HCT116 (cell line): Measurements from ENCODE around the gene CRIP2. TPM values are rescaled to one million over a fixed set of nuclear protein-coding genes. Genes with fewer than 3 reads are reported as not detected.

Experiments
- ATAC-seq: fragments of 200-7000 bp; cut with Tn5 transposase; 2 replicates; pipeline ENCODE4 v1.9.1; 2020; ENCODE audit warnings: mild to moderate bottlenecking, moderate library complexity
- BruUV-seq: library from RNA; stranded (reverse); fragments of 400-500 nt; replicated peaks from 2 replicates; lab custom pipeline; 2021; lab: Mats Ljungman, UMichigan
- CTCF ChIA-PET: fragments of 300-600 bp; sonication (Branson Sonifier 250); formaldehyde crosslinking; loops from one replicate; lab custom pipeline; 2021; ENCODE audit warnings: antibody characterized with exemption; lab: Charles Lee
- POLR2A ChIA-PET: fragments of 300-600, 350-600 bp; sonication (Branson Sonifier 250); formaldehyde crosslinking; loops from one replicate; lab custom pipeline; 2021; ENCODE audit warnings: antibody characterized with exemption; lab: Charles Lee
- RAD21 ChIA-PET, 2 experiments: fragments of 300-600 bp; sonication (Branson Sonifier 250); formaldehyde crosslinking; loops; one replicate each; lab custom pipeline; 2023; ENCODE audit warnings: low total read pairs in 2 of 2; ENCODE audit not compliant: uncharacterized antibody in 2 of 2, unreplicated experiment in 2 of 2, low non-redundant PET in 1 of 2; lab: Charles Lee
- DNase-seq: peaks from one replicate; pipeline ENCODE4 v3.0.0-alpha.2; 2010; ENCODE audit warnings: low read depth, low spot score
- H2AFZ ChIP-seq: fragments of 200-600 bp; shearing (Covaris generic), sonication (generic); 2 replicates; pipeline ENCODE4 v1.6.1; 2017; ENCODE audit warnings: low read depth, mixed run types, mixed read lengths, antibody characterized with exemption, low read length; ENCODE audit not compliant: poor library complexity, severe bottlenecking
- H3K27ac ChIP-seq: 2 replicates; pipeline ENCODE4 v1.5.1; 2012; ENCODE audit warnings: low read depth, low read length
- H3K27me3 ChIP-seq: fragments of 200-600 bp; sonication (generic); 2 replicates; pipeline ENCODE4 v1.6.1; 2016; ENCODE audit warnings: mixed run types, low read length, mixed read lengths; ENCODE audit not compliant: insufficient read depth
- H3K36me3 ChIP-seq, 2 experiments: fragments of 200-500 bp in 1 of 2; fragments of 200-600 bp in 1 of 2; sonication (Bioruptor generic) in 1 of 2; sonication (generic) in 1 of 2; 2 replicates each; pipeline versions ENCODE4 v1.5.1 to v1.6.1; 2014 to 2016; ENCODE audit warnings: low read length in 2 of 2, inconsistent platforms in 1 of 2, mixed read lengths in 1 of 2, mixed run types in 1 of 2; ENCODE audit not compliant: insufficient read depth in 2 of 2, control insufficient read depth in 1 of 2
- H3K4me1 ChIP-seq, 2 experiments: fragments of 200-600 bp in 1 of 2; sonication (generic) in 1 of 2; 2 replicates each; pipeline versions ENCODE4 v1.5.1 to v1.6.1; 2012 to 2017; ENCODE audit warnings: low read length in 2 of 2, inconsistent platforms in 1 of 2, mild to moderate bottlenecking in 1 of 2, mixed read lengths in 1 of 2, mixed run types in 1 of 2, moderate library complexity in 1 of 2; ENCODE audit not compliant: insufficient read depth in 2 of 2, control insufficient read depth in 1 of 2
- H3K4me2 ChIP-seq: fragments of 200-600 bp; sonication (generic); 2 replicates; pipeline ENCODE4 v1.6.1; 2017; ENCODE audit warnings: mixed run types, low read length, mixed read lengths
- H3K4me3 ChIP-seq, 2 experiments: fragments of 200-600 bp in 1 of 2; sonication (generic) in 1 of 2; replicated peaks in 1 of 2; 2 replicates each; pipeline ENCODE4 v1.5.1; 2011 to 2016; ENCODE audit warnings: low read length in 2 of 2, control low read depth in 1 of 2, low read depth in 1 of 2, mild to moderate bottlenecking in 1 of 2, mixed read lengths in 1 of 2, mixed run types in 1 of 2
- H3K79me2 ChIP-seq: fragments of 200-600 bp; sonication (generic); 2 replicates; pipeline ENCODE4 v1.6.1; 2017; ENCODE audit warnings: mild to moderate bottlenecking, mixed run types, low read length, moderate library complexity, mixed read lengths; ENCODE audit not compliant: insufficient read depth
- H3K9ac ChIP-seq: fragments of 200-600 bp; sonication (generic); 2 replicates; pipeline ENCODE4 v1.6.1; 2016; ENCODE audit warnings: low read length, mixed read lengths
- H3K9me2 ChIP-seq: fragments of 200-600 bp; sonication (generic), shearing (Covaris generic); 2 replicates; pipeline ENCODE4 v1.6.1; 2017; ENCODE audit warnings: mixed run types, mild to moderate bottlenecking, moderate library complexity; ENCODE audit not compliant: insufficient read depth
- H3K9me3 ChIP-seq, 2 experiments: fragments of 200-500 bp in 1 of 2; fragments of 200-600 bp in 1 of 2; sonication (Bioruptor generic) in 1 of 2; sonication (generic) in 1 of 2; 2 replicates each; pipeline ENCODE4 v1.6.1; 2014 to 2017; ENCODE audit warnings: low read length in 2 of 2, mixed read lengths in 2 of 2, inconsistent platforms in 1 of 2, low read depth in 1 of 2, mild to moderate bottlenecking in 1 of 2, mixed run types in 1 of 2, moderate library complexity in 1 of 2; ENCODE audit not compliant: control insufficient read depth in 1 of 2, insufficient read depth in 1 of 2
- H4K20me1 ChIP-seq: fragments of 200-600 bp; sonication (generic), shearing (Covaris generic); 2 replicates; pipeline ENCODE4 v1.6.1; 2017; ENCODE audit warnings: mixed run types, mild to moderate bottlenecking, moderate library complexity; ENCODE audit not compliant: insufficient read depth
- CTCF ChIP-seq, 3 experiments: fragments of 200-600 bp in 1 of 3; sonication (generic) in 1 of 3; IDR thresholded peaks in 2 of 3; conservative IDR thresholded peaks in 1 of 3; 2 replicates each; pipeline ENCODE4 v1.5.1; 2012 to 2017; ENCODE audit warnings: low read depth in 2 of 3, low read length in 2 of 3, antibody characterized with exemption in 1 of 3, borderline replicate concordance in 1 of 3, control low read depth in 1 of 3, mild to moderate bottlenecking in 1 of 3, mixed read lengths in 1 of 3, mixed run types in 1 of 3, moderate library complexity in 1 of 3; ENCODE audit not compliant: insufficient read depth in 1 of 3
- EGR1 ChIP-seq: IDR thresholded peaks from 2 replicates; pipeline ENCODE4 v1.6.1; 2012; ENCODE audit warnings: low read depth
- EZH2 ChIP-seq: fragments of 200-600 bp; sonication (generic); IDR thresholded peaks from 2 replicates; pipeline ENCODE4 v1.6.1; 2017; ENCODE audit warnings: antibody characterized with exemption, mixed run types
- EZH2phosphoT487 ChIP-seq: fragments of 200-600 bp; IDR thresholded peaks from 2 replicates; pipeline ENCODE4 v1.6.1; 2018; ENCODE audit warnings: antibody characterized with exemption, borderline replicate concordance
- JUND ChIP-seq: IDR thresholded peaks from 2 replicates; pipeline ENCODE4 v1.6.1; 2012
- POLR2AphosphoS5 ChIP-seq: IDR thresholded peaks from 2 replicates; pipeline ENCODE4 v1.6.1; 2011; ENCODE audit warnings: mild to moderate bottlenecking, low read depth, low read length, moderate library complexity
- RAD21 ChIP-seq: IDR thresholded peaks from 2 replicates; pipeline ENCODE4 v1.6.1; 2012; ENCODE audit warnings: low read depth, mild to moderate bottlenecking
- REST ChIP-seq: IDR thresholded peaks from 2 replicates; pipeline ENCODE4 v1.6.1; 2012; ENCODE audit warnings: low read depth
- SIN3A ChIP-seq: IDR thresholded peaks from 2 replicates; pipeline ENCODE4 v1.6.1; 2012; ENCODE audit warnings: low read depth
- ZFX ChIP-seq: fragments of 450-650 bp; IDR thresholded peaks from 2 replicates; pipeline ENCODE4 v1.6.1; 2017
- ZNF274 ChIP-seq: fragments of 200-500 bp; sonication (Bioruptor generic); IDR thresholded peaks from 2 replicates; pipeline ENCODE4 v1.6.1; 2014; ENCODE audit warnings: mild to moderate bottlenecking, low read depth, low read length, inconsistent platforms
- intact Hi-C: fragments of 100-400 bp; cut with micrococcal nuclease; formaldehyde crosslinking; loops from 2 replicates; pipeline ENCODE4 v1.10.0; 2022
- total RNA-seq: library from RNA; stranded (reverse); gene quantifications from one replicate; pipeline ENCODE4 v1.2.1, GENCODE V29; 2021; ENCODE audit not compliant: unreplicated experiment
- TF ChIP-seq, protein P1 (sequence below): IDR thresholded peaks from 2 replicates; pipeline ENCODE4 v1.6.1; 2012

Gene CRIP2
- total RNA-seq, 1 experiment from 2014 or later = 31.1 TPM

DNA sequence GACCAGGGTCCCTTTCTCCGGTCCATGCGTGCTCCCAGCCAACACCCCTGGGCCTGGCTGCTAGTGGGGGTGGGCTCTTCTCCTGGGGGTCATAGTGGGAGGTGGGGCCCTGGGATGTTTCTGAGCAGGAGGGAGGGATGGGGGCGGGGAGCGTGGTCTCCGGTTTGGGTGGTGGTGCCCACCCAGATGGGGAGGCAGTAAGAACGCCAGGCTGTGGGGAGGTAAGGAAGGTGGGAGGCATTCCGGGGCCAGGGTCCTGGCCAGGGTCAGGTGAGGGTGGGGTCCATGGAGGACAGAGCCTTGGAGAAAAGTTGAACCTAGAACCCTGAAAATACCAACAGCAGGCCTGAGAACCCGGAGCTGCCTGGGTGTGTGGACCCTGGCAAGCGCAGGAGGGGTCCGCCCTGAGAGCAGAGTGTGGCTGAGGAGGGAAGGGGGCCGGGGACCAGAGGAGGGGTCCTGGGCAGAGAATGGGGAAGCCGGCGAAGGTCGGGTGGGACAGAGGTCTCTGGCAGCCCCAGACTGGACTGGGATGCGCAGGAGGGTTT, 5.7 kb downstream of the CRIP2 start:
- ATAC-seq (no peak), DNase-seq (no peak)
- Histone ChIP-seq H2AFZ (no peak overlapping the region), H3K4me2 (peak overlapping the region; percentile 100), H3K36me3 (no peaks in the 10 kb centered on the region), H4K20me1 (no peaks in the 10 kb centered on the region), H3K27ac (peak overlapping the region; percentile 95; the same call in 1 of the 2 replicates), H3K4me3 (peak overlapping the region in 1 of 2 experiments; percentile 77; a peak in 1 of 4 replicates), H3K9me2 (no peaks in the 10 kb centered on the region), H3K4me1 (peaks cover 30 to 56% of the 10 kb centered on the region in 2 experiments), H3K27me3 (no peaks in the 10 kb centered on the region), H3K9me3 (no peaks in the 10 kb centered on the region), H3K9ac (peak overlapping the region; percentile 99), H3K79me2 (no peaks in the 10 kb centered on the region)
- ChIA-PET POLR2A (interaction anchor here (2.2 kb wide), 1 partner anchor 10 kb away, joined by 29 read pairs; the partner anchor contains the start of gene TEDC1), RAD21 (interaction anchor here (1.0 to 2.0 kb wide), 4 partner anchors 9 to 109 kb away, joined by 5 to 16 read pairs (median 8); no protein-coding TSS in a partner anchor), CTCF (interaction anchor here (0.6 to 2.4 kb wide), 14 partner anchors 9 to 507 kb away, joined by 3 to 73 read pairs (median 6); partner anchors contain the start of gene TEDC1)
- intact Hi-C loops = no loop called here
- BruUV-seq = no TSS peak
- TF ChIP-seq RAD21 (no peak), JUND (no peak), ZFX (no peak), SIN3A (no peak), REST (no peak), EGR1 (no peak), CTCF (IDR thresholded peaks at IDR 0.05 in 2 of 3, conservative IDR thresholded peaks at IDR 0.05 in 1 of 3; ENCODE audit: borderline replicate concordance in 1 of 3, insufficient read depth in 1 of 3, low read depth in 2 of 3, low read length in 2 of 3) (no peak), EZH2 (no peak), ZNF274 (no peak), EZH2phosphoT487 (no peak), POLR2AphosphoS5 (no peak)
- TF ChIP-seq, protein P1, sequence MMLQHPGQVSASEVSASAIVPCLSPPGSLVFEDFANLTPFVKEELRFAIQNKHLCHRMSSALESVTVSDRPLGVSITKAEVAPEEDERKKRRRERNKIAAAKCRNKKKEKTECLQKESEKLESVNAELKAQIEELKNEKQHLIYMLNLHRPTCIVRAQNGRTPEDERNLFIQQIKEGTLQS = no peak
